ENCODE measurements around the gene LCN2. TPM values are rescaled to one million over a fixed set of nuclear protein-coding genes. Genes with fewer than 3 reads are reported as not detected.
A peak's percentile ranks its signal among the peaks of the same experiment; 100 is the strongest.
"Not testable (repeated sequence)": the region's sequence is repeated elsewhere in the genome, so short reads cannot be mapped to it uniquely, and the experiment has no call there.

LCN2 gene
- total RNA-seq, 1 donor from 2014 or later, result not detected

GRCh38 chr9:128127568-128127989 is 21.7 kb upstream of the LCN2 start, which contains the start of gene PTGES2:
Gene PTGES2 (minus strand): TSS chr9:128127729. CDS start chr9:128127717, 12 bp downstream.
- FAIRE-seq, result no peak
- peak; percentile 79 to 85 for DNase-seq (ENCODE audit: low spot score in 2 of 2)

GRCh38 chr9:128127990-128128835 is 21.0 kb upstream of the LCN2 start:
- FAIRE-seq, result no peak

GRCh38 chr9:128128836-128129590 is 20.2 kb upstream of the LCN2 start:
- no peak for DNase-seq (ENCODE audit: low spot score in 2 of 2)
- no peak for FAIRE-seq

More at GRCh38 chr9:128127990-128128835, 21.0 kb upstream of the LCN2 start:
- peak; percentile 89 for DNase-seq (ENCODE audit: low spot score in 2 of 2)

DNA sequence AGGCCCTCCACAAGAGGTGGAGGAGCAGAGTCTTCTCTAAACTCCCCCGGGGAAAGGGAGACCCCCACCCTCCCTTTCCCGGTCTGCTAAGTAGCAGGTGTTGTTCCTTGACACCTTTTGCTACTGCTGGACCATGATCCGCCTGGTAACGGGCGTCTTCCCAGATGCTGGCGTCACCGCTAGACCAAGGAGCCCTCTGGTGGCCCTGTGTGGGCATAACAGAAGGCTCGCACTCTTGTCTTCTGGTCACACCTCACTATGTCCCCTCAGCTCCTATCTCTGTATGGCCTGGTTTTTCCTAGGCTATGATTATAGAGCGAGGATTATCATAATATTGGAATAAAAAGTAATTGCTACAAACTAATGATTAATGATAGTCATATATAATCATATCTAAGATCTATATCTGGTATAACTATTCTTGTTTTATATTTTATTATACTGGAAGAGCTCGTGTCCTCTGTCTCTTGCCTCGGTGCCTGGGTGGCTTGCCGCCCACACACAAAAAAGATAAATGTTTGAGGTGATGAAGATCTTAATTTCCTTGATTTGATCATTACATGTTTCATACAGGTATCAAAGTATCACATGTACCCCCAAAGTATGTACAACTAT is 19.2 kb upstream of the LCN2 start:
- not testable (repeated sequence) for DNase-seq (ENCODE audit: low spot score in 2 of 2)

GRCh38 chr9:128130651-128131050 is 18.6 kb upstream of the LCN2 start:
- FAIRE-seq; DNase-seq (ENCODE audit: low spot score in 2 of 2): not testable (repeated sequence)

More for the DNA sequence above, 19.2 kb upstream of the LCN2 start:
- not testable (repeated sequence) for FAIRE-seq

DNA sequence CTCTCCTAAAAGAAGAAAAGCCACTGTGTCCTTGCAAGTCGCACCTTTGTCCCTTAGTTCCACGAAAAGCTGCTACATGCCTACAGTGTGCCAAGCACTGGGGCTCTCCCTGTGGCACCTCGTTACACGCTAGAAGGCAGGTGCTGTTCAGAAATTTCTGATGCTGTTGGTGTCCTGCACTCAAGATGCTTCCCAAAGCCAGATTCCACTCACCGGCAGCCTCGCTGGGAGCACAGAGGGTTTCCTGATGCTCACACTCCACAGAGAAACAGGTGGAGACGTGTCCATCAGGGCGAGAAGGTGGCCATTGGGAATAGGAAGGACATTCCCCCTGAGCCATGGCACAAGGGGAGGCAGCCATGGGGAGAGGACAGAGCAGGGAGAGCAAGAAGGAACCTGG is 17.9 kb upstream of the LCN2 start:
- not testable (repeated sequence) for DNase-seq (ENCODE audit: low spot score in 2 of 2); FAIRE-seq

DNA sequence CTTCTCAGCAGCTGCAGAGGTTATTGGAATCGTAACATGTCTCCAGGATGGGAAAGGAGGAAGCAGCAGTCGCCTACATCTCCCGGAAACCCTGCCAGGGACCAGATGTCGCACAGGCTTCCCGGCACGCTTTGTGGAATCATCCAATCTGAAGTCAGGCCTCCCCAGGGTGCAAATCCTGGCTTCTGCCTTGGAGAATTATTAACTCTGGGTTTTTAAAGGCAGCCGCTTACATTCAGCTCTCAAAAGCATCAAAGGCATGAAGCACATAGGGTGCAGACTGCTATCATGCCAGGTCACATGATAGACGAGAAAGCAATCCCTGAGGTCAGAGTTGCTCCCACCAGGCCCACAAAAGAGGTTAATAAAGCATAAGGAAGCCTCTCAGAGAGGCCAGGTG is 17.1 kb upstream of the LCN2 start:
- FAIRE-seq; DNase-seq (ENCODE audit: low spot score in 2 of 2): not testable (repeated sequence)

DNA sequence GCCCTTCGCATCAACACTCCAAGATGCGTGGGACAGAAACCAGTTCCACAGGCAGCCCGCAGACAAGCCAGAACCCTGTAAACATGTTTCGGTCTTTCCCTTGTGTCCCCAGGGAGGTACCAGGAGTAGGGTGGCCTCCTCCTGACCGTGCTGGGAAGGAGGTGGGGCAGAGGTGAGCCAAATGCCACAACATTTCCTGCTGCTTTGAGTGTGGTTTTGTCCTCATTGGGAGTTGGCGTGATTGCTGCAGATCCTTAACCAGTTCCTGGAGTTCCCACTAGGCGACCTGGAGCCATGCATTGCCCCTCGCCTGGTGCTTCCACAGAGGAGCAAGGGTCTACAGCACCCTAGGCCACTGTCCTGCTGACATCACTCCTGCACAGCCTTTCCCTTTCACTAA is 13.7 kb upstream of the LCN2 start:
- DNase-seq (ENCODE audit: low spot score in 2 of 2); FAIRE-seq: not testable (repeated sequence)

DNA sequence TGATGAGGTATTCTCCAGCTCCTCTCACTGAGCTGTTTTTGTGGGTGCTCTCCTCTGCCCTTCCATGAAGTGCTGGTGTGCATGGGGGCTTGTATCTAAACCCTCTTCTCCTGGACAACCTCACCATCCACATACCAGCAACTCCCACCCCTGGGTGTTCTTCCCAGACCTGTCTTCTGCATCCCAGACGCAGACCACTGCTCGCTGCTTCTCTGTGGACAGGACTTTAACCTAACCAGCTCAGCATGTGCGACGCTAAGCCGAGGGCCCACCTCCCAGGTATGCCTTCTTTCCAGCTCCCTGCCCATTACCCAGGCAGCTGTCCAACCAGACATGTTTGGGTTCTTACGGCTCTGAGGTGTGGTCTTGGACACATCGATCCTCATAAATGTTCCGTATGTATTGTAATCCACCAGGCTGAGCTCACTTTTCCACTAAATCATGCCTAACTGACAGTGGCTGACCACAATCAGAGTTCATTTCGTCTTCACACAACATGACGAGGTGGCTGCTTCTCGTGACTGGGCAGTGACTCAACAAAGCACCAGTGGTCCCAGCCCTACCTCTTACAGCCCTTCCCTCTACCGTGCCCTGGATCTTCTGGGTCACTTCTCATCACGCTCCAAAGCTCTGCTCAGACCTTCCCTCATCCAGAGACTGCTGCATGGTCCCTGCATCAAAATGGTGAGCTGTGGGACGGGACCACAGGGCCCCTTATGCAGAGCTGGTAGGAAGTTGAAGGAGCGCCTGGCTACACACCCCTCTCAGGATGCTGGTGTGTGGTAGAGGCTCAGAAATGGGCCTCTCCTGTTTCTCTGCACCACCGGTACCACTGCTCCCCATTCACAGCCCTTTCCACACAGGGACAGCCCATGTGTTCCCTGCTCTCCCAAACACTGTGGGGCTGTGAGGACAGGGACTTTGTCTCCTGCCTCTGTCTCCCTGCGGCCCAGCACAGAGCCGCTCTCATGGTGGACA is 12.1 kb upstream of the LCN2 start:
- FAIRE-seq, result no peak
- no peak for DNase-seq (ENCODE audit: low spot score in 2 of 2)

GRCh38 chr9:128138001-128138400 is 11.3 kb upstream of the LCN2 start:
- no peak for FAIRE-seq
- DNase-seq (ENCODE audit: low spot score in 2 of 2), result no peak

GRCh38 chr9:128139621-128140020 is 9.6 kb upstream of the LCN2 start:
- DNase-seq (ENCODE audit: low spot score in 2 of 2) (no peak), FAIRE-seq (no peak)

DNA sequence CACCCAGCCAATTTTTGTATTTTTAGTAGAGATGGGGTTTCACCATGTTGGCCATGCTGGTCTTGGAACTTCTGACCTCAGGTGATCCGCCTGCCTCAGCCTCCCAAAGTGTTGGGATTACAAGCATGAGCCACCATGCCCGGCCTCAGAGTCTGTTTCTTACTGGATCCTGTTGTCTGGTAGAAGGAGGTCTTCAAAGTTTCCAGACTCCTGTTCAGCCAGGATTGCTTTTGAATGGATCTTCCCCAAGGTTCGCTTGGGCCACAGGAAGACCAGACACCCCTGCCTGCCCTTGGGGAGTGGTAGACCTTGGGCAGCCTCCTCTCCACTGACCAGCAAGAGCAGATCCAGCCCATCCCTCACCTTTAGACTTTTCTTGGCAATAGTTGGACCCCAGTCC is 7.6 kb upstream of the LCN2 start:
- DNase-seq (ENCODE audit: low spot score in 2 of 2), result no peak

GRCh38 chr9:128142061-128142460 is 7.2 kb upstream of the LCN2 start:
- FAIRE-seq (no peak), DNase-seq (ENCODE audit: low spot score in 2 of 2) (no peak)

More for the DNA sequence above, 7.6 kb upstream of the LCN2 start:
- no peak for FAIRE-seq

DNA sequence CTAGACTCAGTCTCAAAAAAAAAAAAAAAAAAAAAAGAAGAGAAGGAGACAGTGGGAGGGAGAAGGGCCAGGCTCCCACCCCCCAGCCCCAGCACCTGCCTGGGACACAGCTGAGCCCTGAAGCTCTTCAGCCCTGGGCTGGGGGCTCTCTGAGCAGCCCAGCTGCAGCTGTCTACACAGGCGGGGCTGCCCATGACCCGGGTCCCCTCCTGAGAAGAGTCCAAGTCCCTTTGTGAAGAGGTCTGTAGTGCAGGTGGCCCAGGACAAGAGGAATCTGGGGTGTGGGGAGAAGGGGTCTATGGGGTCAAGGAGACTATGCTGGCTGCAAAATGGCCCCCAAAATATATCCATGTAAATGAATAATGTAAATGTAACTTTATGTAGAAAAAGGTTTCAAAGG is 6.7 kb upstream of the LCN2 start:
- FAIRE-seq (no peak), DNase-seq (ENCODE audit: low spot score in 2 of 2) (no peak)

DNA sequence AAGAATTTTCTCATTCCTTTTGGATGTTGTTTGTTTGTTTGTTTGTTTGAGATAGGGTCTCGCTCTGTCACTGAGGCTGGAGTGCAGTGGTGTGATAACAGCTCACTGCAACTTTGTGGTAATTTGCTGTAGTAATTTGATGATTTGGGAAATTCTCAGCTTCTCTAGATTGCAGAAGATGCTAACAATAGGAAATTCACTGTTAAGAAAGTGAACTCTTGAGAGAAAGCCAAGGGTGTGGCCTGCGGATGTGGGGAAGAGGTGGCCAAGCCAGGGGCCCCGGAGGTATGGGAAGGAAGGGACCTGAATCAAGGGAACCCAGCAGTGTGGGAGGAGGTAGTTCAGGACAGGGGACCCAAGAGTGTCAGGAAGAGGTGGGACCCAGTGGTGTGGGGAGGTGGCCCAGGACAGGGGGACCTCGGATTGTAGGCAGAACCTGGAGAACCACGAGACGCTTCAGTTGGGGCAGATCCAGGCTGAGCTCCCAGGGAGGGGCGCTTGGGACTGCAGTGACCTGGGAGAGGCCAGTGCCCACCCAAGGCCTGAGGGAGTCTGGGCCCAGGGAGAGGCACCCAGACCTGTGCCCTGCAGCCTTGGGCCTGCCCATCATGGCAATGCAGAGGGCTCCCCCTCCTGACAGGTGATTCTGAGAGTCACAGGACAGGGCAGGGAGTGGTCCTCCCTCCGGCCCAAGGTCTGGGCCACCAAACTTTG is 5.6 kb upstream of the LCN2 start:
- no peak for DNase-seq (ENCODE audit: low spot score in 2 of 2)
- FAIRE-seq, result no peak

- no peak for DNase-seq (ENCODE audit: low spot score in 2 of 2)
- FAIRE-seq, result no peak
Measured at GRCh38 chr9:128144239-128145181, 4.7 kb upstream of the LCN2 start.

- FAIRE-seq (no peak), DNase-seq (ENCODE audit: low spot score in 2 of 2) (no peak)
Measured at GRCh38 chr9:128145536-128145935, 3.7 kb upstream of the LCN2 start.

GRCh38 chr9:128145951-128146351 is 3.3 kb upstream of the LCN2 start:
- FAIRE-seq (no peak), DNase-seq (ENCODE audit: low spot score in 2 of 2) (no peak)
